Measurements from ENCODE around the gene TBC1D22A.

TBC1D22A gene

GRCh38 chr22:46835693-46836092 is 73.2 kb downstream of the TBC1D22A start:
- DNase-seq (ENCODE audit: low spot score): no peak

DNA sequence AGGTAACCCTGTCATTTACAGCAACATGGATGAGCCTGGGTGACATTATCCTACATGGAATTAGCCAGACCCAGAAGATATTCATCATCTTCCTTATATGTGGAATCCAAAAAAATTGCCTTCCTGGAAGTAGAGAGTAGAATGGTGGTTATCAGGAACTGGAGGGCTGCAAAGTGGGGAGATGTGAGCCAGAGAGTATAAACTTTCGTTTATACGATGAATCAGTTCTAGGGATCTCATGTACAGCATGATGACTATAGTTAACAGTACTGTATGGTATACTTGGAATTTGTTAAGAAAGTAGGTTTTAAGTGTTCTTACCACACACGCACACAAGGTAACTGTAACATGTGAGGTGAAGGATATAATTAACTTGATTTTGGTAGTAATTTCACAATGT is 79.1 kb downstream of the TBC1D22A start:
- no peak for DNase-seq (ENCODE audit: low spot score)

DNA sequence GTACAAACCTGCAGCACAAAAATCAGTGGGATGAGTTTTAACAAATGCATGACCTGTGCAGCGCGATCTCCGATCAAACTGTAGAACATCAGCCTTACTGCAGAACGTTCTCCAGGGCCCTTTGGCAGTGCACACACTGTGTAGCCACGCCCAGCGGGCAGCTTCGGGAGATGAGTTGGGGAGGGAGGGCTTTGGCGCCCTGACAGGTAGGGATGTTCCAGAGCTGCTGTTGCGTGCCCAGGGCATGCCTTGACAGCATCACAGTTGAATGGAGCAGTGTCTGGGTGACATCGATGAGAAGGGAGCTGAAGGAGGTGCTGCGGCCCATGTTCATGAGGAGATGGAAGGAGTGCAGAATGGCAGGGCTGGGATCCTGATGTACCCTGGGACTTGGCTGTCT is 80.2 kb downstream of the TBC1D22A start:
- DNase-seq (ENCODE audit: low spot score): no peak

DNA sequence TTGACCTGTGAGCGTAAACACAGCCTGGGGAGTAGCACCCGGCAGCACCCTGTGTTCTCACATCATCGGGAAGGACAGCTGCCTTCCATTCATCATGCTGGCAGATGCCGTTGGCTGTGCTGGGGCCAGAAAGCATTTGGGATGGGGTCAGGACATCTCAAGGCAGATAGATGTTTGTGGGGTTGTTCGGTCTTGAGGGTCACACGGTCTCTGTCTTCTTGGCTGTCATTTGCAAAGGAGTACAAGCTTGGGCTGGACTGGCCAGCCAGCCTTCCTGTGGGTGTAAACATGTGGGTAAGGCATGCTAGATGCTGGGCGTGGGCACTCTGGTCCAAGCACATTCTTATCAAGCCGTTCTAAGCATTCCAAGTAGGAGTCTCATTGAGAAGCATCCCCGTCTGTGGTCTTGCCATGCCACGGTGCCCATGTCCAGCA is 81.4 kb downstream of the TBC1D22A start:
- DNase-seq (ENCODE audit: low spot score): no peak

- DNase-seq (ENCODE audit: low spot score): no peak
These were observed 82.3 kb downstream of the TBC1D22A start for GRCh38 chr22:46844606-46845210.

GRCh38 chr22:46845296-46846149 is 83.1 kb downstream of the TBC1D22A start:
- DNase-seq (ENCODE audit: low spot score): peak; percentile 47

DNA sequence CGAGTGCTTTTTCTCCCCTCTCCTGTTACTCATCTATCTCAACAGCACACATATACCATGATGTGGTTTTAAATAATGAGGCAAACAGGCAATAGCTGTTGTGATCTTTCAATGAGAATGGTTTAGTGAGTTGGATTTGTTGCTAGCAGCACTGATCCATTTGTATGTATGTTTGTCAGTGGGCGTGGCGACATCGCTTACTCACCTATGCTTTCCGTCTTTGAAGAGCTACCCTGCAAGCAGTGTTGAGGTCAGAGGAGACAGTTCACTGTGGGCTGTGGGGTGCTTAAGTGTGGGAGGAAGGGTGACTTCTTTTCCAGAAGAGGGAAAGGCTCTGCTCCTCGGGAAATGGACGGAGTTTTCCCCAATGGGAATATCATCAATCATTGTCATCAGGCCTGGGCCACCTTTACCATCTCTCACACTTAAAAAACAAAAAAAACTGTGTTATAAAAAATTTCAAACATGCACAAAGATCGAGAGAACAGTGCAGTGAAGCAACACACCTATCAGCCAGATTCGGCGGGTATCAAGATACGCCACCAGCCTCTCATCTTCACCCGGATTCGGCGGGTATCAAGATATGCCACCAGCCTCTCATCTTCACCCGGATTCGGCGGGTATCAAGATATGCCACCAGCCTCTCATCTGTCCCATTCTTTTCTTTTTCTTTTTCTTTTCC is 83.8 kb downstream of the TBC1D22A start:
- DNase-seq (ENCODE audit: low spot score): no peak

GRCh38 chr22:46846832-46847355 is 84.4 kb downstream of the TBC1D22A start:
- no peak for DNase-seq (ENCODE audit: low spot score)

DNA sequence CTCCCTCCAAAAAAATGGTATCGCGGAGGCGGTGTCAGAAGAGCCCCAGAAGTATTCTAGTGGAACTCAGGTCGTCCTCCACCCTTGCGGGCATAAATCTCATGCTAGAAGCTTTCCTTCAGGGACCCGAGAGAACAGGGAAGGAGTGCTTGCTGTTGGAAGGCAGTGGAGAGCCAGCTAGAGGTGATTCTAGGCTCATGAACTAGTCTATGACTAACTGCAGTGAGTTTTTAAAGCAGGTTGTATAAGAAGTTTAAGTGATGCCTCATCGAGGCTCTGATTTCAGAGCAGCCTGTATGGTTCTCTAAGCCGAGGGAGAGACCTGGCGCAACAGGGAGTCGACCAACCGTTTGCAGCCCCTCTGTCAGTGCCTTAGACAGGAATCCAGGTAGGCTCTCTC is 85.7 kb downstream of the TBC1D22A start:
- no peak for DNase-seq (ENCODE audit: low spot score)

DNA sequence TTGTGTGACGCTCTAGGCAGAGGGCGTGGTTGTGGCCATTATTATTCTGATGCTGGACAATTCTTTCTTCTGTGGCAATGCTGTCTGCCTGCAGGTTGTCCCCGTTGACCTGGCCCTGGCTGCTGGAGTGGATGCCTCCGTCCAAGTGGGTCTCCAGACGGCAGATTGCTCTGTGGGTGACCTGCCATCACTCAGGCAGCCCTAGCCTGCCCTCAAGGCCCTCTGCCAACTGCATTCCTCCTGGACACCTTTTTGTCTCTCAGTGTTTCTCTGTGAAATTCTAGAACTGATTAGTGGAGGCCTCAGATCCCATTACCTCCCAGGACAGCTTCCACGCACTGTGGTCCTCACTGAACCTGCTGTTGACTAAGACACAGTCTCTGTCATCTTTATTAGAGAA is 86.7 kb downstream of the TBC1D22A start:
- DNase-seq (ENCODE audit: low spot score): no peak

- DNase-seq (ENCODE audit: low spot score): no peak
These were observed 87.5 kb downstream of the TBC1D22A start for GRCh38 chr22:46849951-46850350.

GRCh38 chr22:46851311-46851710 is 88.9 kb downstream of the TBC1D22A start:
- no peak for DNase-seq (ENCODE audit: low spot score)

DNA sequence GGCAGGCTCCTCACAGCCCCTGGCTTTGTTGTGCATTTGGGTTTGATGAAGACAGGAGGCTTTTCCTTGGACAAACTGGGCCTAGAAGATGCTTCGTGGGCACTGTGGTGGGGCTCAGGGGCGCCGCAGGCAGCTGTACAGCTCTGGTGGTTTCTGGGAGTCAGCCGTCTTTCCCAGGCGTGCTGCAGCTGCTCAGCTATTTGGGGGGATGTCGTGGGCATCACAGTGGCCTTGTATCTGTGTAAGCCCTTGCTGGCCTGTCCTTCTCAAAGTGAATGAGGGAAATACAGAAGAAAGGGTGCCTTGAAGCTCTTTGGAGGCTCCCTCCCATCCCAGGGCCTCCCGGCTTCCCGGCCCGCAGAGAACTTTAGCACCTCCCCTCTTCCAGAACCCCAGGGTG is 89.5 kb downstream of the TBC1D22A start:
- no peak for DNase-seq (ENCODE audit: low spot score)

DNA sequence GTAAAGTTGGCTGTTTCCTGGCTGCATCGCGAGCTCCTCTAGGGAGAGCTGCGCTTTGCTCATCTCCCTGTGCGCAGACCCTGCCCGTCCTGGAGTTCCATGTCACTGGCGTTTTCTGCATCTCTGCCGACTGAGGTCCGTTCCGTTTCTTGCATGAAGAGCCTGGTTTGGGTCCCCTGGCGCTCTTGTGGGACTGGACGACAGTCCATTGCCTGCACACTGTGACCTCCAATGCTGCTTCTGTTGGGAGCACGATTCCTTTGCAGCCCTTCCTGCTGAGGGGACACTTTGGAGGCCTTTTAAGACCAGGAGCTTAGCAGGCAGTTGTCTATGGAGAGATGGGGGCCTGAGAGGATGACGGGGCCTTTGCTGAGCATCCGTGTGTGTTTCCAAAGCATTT is 90.3 kb downstream of the TBC1D22A start:
- DNase-seq (ENCODE audit: low spot score): no peak

DNA sequence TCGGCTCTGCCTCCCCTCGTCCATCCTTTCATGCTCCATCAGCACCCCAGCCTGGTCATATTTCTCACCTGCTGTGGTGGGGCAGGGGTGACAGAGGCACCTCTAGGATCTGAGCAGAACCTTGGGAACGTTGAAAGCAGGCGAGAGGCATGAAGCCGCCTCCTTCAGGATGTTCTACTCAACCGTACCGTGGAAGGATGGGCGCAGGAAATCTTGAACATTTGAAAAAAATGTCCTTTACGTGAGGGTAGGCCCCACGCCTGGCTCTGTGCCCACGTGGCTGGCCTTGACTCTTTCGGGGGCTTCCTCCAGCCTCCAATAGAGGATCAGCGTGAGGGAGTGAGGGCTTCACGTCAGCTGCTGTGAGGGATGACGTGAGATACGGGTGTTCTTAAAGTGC is 90.7 kb downstream of the TBC1D22A start:
- no peak for DNase-seq (ENCODE audit: low spot score)

- peak; percentile 38 for DNase-seq (ENCODE audit: low spot score)
These were observed 91.8 kb downstream of the TBC1D22A start for GRCh38 chr22:46854125-46854870.

GRCh38 chr22:46855681-46856080 is 93.2 kb downstream of the TBC1D22A start:
- no peak for DNase-seq (ENCODE audit: low spot score)

- DNase-seq (ENCODE audit: low spot score): no peak
These were observed 94.2 kb downstream of the TBC1D22A start for GRCh38 chr22:46856661-46857060.

DNA sequence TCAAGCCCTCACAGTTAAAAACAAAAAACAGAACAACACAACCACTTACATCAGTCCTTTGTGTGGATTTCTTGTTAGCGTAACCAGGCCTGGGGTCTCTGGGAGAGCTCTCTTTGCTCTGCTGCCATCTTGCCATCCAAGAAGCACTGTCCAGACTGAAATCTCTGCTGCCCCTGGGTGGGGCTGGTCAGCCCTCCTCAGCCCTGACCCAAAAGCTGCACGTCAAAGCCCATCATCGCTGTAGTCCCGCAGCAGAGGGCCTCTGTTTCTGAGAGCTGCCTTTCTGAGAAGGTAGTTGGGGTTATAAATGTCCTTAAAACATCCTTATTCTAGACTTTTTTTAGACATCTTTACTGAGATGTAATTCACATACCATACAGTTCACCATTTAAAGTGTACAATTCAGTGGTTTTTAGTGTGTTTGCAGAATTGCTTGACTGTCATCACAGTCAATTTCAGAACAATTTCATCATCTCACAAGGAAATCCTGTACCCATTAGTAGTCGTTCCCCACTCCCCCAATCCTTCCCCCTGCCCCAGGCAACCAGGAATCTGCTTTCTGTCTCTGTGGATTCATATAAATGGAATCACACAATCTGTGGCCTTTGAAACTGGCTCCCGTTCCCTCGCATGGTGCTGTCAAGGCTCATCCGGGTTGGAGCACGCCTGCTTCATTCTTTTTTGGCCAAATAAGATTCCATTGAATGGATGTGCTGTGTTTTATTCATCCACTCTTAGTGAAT is 94.9 kb downstream of the TBC1D22A start:
- no peak for DNase-seq (ENCODE audit: low spot score)

DNA sequence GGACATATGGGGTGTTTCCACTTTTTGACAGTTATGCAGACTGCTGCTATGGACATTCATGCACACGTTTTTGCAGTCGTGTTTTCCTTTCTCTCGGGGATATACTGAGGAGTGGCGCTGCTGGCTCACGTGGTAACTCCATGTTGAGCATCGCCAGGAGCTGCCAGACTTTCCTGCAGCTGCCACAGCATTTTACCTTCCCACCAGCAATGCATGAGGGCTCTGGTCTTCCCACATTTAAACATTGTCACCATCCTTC is 95.4 kb downstream of the TBC1D22A start:
- DNase-seq (ENCODE audit: low spot score): no peak

- DNase-seq (ENCODE audit: low spot score): no peak
These were observed 95.8 kb downstream of the TBC1D22A start for GRCh38 chr22:46858181-46858771.

Data from putamen (tissue), 1 donor.